Osteoblast (primary cell): ENCODE results near the gene LRMDA. TPM values are rescaled to one million over a fixed set of nuclear protein-coding genes. Genes with fewer than 3 reads are reported as not detected.

ENCODE experiments used
- DNase-seq: peaks from one replicate; pipeline ENCODE4 v3.0.0; 2011; ENCODE audit warnings: low spot score, mixed read lengths; ENCODE audit not compliant: insufficient read length; ENCODE audit errors: missing footprints
- H2AFZ ChIP-seq: 2 replicates; pipeline ENCODE4 v1.6.0; 2011; ENCODE audit warnings: mild to moderate bottlenecking, low read length
- H3K27ac ChIP-seq: 2 replicates; pipeline ENCODE4 v1.5.1; 2011; ENCODE audit warnings: mild to moderate bottlenecking, low read depth, low read length, moderate library complexity
- H3K27me3 ChIP-seq: 2 replicates; pipeline ENCODE4 v1.6.0; 2012; ENCODE audit warnings: mild to moderate bottlenecking, control low read depth, inconsistent platforms, low read length, moderate library complexity; ENCODE audit not compliant: insufficient read depth
- H3K36me3 ChIP-seq: 2 replicates; pipeline ENCODE4 v1.5.1; 2011; ENCODE audit warnings: mild to moderate bottlenecking, low read length, control low read depth, moderate library complexity; ENCODE audit not compliant: insufficient read depth
- H3K4me1 ChIP-seq: 2 replicates; pipeline ENCODE4 v1.5.1; 2011; ENCODE audit warnings: mild to moderate bottlenecking, low read length, control low read depth, moderate library complexity; ENCODE audit not compliant: insufficient read depth
- H3K4me2 ChIP-seq: 2 replicates; pipeline ENCODE4 v1.6.0; 2011; ENCODE audit warnings: mild to moderate bottlenecking, low read length; ENCODE audit not compliant: insufficient read depth
- H3K4me3 ChIP-seq: fragments of 200-600 bp; sonication (generic); 3 replicates; pipeline ENCODE4 v1.5.1; 2012; ENCODE audit warnings: mild to moderate bottlenecking, low read length, inconsistent platforms; ENCODE audit not compliant: insufficient read depth
- H3K79me2 ChIP-seq: 2 replicates; pipeline ENCODE4 v1.6.0; 2012; ENCODE audit warnings: mild to moderate bottlenecking, low read length, control low read depth, inconsistent platforms; ENCODE audit not compliant: insufficient read depth
- H3K9me3 ChIP-seq: 2 replicates; pipeline ENCODE4 v1.5.1; 2011; ENCODE audit warnings: low read depth, low read length, control low read depth
- H4K20me1 ChIP-seq: 2 replicates; pipeline ENCODE4 v1.6.0; 2012; ENCODE audit warnings: mild to moderate bottlenecking, low read length, control low read depth; ENCODE audit not compliant: insufficient read depth
- total RNA-seq: library from RNA; depleted of rRNA; stranded (reverse); fragments of >200 nt; gene quantifications from 2 replicates; pipeline ENCODE4 v1.2.3, GENCODE V29; 2012
- TF ChIP-seq, protein P1 (sequence below): IDR thresholded peaks from 2 replicates; pipeline ENCODE4 v1.5.1; 2011; ENCODE audit warnings: mild to moderate bottlenecking, low read depth, low read length, moderate library complexity; ENCODE audit errors: extremely low read depth

LRMDA gene
- total RNA-seq, 1 donor, result 18.5 TPM

- Histone ChIP-seq H4K20me1 (no peaks in the 10 kb centered on the region), H3K79me2 (no peaks in the 10 kb centered on the region), H3K9me3 (no peaks in the 10 kb centered on the region), H2AFZ (no peak overlapping the region), H3K27me3 (peaks cover 3% of the 10 kb centered on the region), H3K4me3 (no peak overlapping the region), H3K4me1 (no peaks in the 10 kb centered on the region), H3K27ac (no peak overlapping the region), H3K4me2 (no peak overlapping the region), H3K36me3 (no peaks in the 10 kb centered on the region)
- TF ChIP-seq, protein P1, sequence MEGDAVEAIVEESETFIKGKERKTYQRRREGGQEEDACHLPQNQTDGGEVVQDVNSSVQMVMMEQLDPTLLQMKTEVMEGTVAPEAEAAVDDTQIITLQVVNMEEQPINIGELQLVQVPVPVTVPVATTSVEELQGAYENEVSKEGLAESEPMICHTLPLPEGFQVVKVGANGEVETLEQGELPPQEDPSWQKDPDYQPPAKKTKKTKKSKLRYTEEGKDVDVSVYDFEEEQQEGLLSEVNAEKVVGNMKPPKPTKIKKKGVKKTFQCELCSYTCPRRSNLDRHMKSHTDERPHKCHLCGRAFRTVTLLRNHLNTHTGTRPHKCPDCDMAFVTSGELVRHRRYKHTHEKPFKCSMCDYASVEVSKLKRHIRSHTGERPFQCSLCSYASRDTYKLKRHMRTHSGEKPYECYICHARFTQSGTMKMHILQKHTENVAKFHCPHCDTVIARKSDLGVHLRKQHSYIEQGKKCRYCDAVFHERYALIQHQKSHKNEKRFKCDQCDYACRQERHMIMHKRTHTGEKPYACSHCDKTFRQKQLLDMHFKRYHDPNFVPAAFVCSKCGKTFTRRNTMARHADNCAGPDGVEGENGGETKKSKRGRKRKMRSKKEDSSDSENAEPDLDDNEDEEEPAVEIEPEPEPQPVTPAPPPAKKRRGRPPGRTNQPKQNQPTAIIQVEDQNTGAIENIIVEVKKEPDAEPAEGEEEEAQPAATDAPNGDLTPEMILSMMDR, result no peak
- no peak for DNase-seq
These were observed 240.8 kb downstream of the LRMDA start for GRCh38 chr10:75672111-75672671.

- Histone ChIP-seq H3K79me2 (no peaks in the 10 kb centered on the region), H3K27me3 (peaks cover 3% of the 10 kb centered on the region), H3K9me3 (no peaks in the 10 kb centered on the region), H3K36me3 (no peaks in the 10 kb centered on the region), H3K4me3 (no peak overlapping the region), H3K4me1 (no peaks in the 10 kb centered on the region), H4K20me1 (no peaks in the 10 kb centered on the region), H2AFZ (no peak overlapping the region), H3K4me2 (no peak overlapping the region), H3K27ac (no peak overlapping the region)
- no peak for DNase-seq
- TF ChIP-seq, protein P1, result no peak
These were observed 241.4 kb downstream of the LRMDA start for GRCh38 chr10:75672842-75673241.

DNA sequence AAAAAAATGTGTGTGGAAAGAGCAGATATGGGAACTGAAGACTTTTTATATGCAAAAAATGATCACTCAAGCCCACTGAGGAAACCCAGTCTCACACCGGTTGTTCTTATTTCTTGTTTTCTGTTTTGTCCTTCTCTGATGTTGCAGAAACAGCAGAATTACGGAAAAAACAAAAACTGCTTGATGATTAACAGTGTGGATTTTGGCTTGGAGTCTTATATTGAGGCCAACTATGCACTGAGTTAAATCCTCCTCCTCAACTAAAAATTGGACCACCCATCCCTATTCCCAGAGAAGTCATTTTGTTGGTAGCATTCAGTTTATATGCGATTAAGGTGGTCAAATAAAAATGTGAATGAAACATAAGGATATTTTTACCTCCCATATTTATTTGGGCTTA is 246.1 kb downstream of the LRMDA start:
- Histone ChIP-seq H3K79me2 (no peaks in the 10 kb centered on the region), H3K36me3 (no peaks in the 10 kb centered on the region), H3K4me1 (peaks cover 4% of the 10 kb centered on the region), H3K4me3 (no peak overlapping the region), H4K20me1 (no peaks in the 10 kb centered on the region), H3K27me3 (no peaks in the 10 kb centered on the region), H3K27ac (no peak overlapping the region), H3K4me2 (no peak overlapping the region), H2AFZ (no peak overlapping the region), H3K9me3 (no peaks in the 10 kb centered on the region)
- DNase-seq, result no peak
- TF ChIP-seq, protein P1, result no peak

GRCh38 chr10:75678527-75678926 is 247.1 kb downstream of the LRMDA start:
- H3K4me1 ChIP-seq, result peaks cover 4% of the 10 kb centered on the region
- no peak overlapping the region for H3K4me3 ChIP-seq
- no peak overlapping the region for H3K27ac ChIP-seq
- H3K36me3 ChIP-seq, result no peaks in the 10 kb centered on the region
- H3K9me3 ChIP-seq, result no peaks in the 10 kb centered on the region
- no peaks in the 10 kb centered on the region for H3K79me2 ChIP-seq
- H3K27me3 ChIP-seq, result no peaks in the 10 kb centered on the region
- H3K4me2 ChIP-seq, result no peak overlapping the region
- TF ChIP-seq, protein P1, result no peak
- DNase-seq, result no peak
- H4K20me1 ChIP-seq, result no peaks in the 10 kb centered on the region
- H2AFZ ChIP-seq, result no peak overlapping the region
